ENCODE results near the gene SARS1. TPM values are rescaled to one million over a fixed set of nuclear protein-coding genes. Genes with fewer than 3 reads are reported as not detected.

Gene SARS1
- total RNA-seq, 1 donor from 2014 or later = 118 TPM

DNA sequence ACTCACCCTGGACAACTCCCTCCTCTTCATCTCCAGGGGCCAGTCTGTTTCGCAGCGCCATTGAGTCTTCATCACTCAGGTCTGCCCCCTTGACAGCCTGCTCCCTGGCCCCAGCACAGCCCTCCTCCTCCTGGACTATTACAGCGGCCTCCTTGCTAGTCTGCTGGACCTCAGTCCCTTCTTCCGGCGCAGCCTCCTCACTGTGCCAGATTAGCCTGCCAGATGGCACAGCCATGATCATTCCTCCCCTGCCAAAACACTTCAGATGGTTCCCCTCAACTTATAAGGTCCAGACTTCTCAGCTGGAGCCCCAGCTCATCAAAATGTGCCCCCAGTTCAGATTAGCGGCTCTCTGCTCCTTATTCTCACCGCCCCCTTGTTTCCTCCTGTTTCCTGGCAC lies 28.7 kb downstream of the SARS1 start:
- Histone ChIP-seq H3K27me3 (peaks cover under 1% of the 10 kb centered on the region), H4K20me1 (ENCODE audit: low read depth) (no peaks in the 10 kb centered on the region), H3K9ac (no peak overlapping the region), H3K27ac (no peak overlapping the region), H3K9me3 (ENCODE audit: low read depth) (no peaks in the 10 kb centered on the region), H2AFZ (replicated peaks) (no peak overlapping the region), H3K4me2 (no peak overlapping the region), H3K4me1 (peaks cover 46% of the 10 kb centered on the region), H3K79me2 (ENCODE audit: low read depth) (no peaks in the 10 kb centered on the region), H3F3A (ENCODE audit: low read depth) (peaks cover 47% of the 10 kb centered on the region), H3K36me3 (no peaks in the 10 kb centered on the region), H3K4me3 (no peak overlapping the region)
- Mint-ChIP-seq H3K4me3 (peak overlapping the region; percentile 51), H3K27ac (peak overlapping the region; percentile 18), H3K9me3 (no peaks in the 10 kb centered on the region), H3K27me3 (ENCODE audit: insufficient read depth, low read depth) (peaks cover 15% of the 10 kb centered on the region), H3K4me1 (peaks cover 36% of the 10 kb centered on the region), H3K36me3 (peaks cover 9% of the 10 kb centered on the region)
- no peak for DNase-seq (ENCODE audit: low spot score)
- TF ChIP-seq EZH2phosphoT487 (IDR thresholded peaks at IDR 0.05) = no peak
- TF ChIP-seq CTCF (IDR thresholded peaks at IDR 0.05) = no peak

DNA sequence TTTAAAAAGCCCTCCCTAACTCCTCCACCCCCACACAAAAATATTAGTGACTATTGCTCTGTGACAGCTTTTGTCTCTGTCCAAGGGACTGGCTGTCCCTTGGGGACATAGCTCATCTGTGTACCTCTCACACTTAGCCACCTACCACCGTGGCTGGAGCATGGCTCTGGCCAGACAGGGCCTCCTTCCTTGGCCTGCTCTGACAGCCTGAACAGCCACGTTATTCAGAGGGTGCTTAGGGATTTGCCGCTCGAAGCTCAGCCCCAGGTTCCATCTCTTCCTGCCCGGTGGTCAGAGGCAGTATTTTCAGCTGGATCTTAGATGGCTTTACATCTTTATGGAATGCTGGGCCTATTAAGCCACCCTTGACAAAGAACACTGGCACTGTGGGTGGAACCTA lies 29.5 kb downstream of the SARS1 start:
- TF ChIP-seq EZH2phosphoT487 (IDR thresholded peaks at IDR 0.05) (no peak), CTCF (IDR thresholded peaks at IDR 0.05) (no peak), EZH2 (IDR thresholded peaks at IDR 0.05) (no peak)
- H3K9me3 ChIP-seq (ENCODE audit: low read depth) = no peaks in the 10 kb centered on the region
- no peaks in the 10 kb centered on the region for H4K20me1 ChIP-seq (ENCODE audit: low read depth)
- H3K4me2 ChIP-seq = no peak overlapping the region
- Mint-ChIP-seq H3K36me3 (peaks cover 6% of the 10 kb centered on the region), H3K27ac (peak overlapping the region; percentile 93), H3K4me1 (peaks cover 36% of the 10 kb centered on the region), H3K4me3 (no peak overlapping the region), H3K27me3 (ENCODE audit: insufficient read depth, low read depth) (peaks cover 15% of the 10 kb centered on the region), H3K9me3 (no peaks in the 10 kb centered on the region)
- no peak for DNase-seq (ENCODE audit: low spot score)
- H3F3A ChIP-seq (ENCODE audit: low read depth) = peaks cover 39% of the 10 kb centered on the region
- H3K79me2 ChIP-seq (ENCODE audit: low read depth) = no peaks in the 10 kb centered on the region
- no peak overlapping the region for H3K4me3 ChIP-seq
- no peak overlapping the region for H2AFZ ChIP-seq (replicated peaks)
- H3K27me3 ChIP-seq = peaks cover 4% of the 10 kb centered on the region
- no peak overlapping the region for H3K9ac ChIP-seq
- peaks cover 38% of the 10 kb centered on the region for H3K4me1 ChIP-seq
- no peaks in the 10 kb centered on the region for H3K36me3 ChIP-seq
- H3K27ac ChIP-seq = no peak overlapping the region

- H3K4me1 ChIP-seq = peaks cover 36% of the 10 kb centered on the region
- peaks cover 15% of the 10 kb centered on the region for H3K27me3 Mint-ChIP-seq (ENCODE audit: insufficient read depth, low read depth)
- H3K36me3 ChIP-seq = no peaks in the 10 kb centered on the region
- no peak overlapping the region for H2AFZ ChIP-seq (replicated peaks)
- no peak overlapping the region for H3K27ac ChIP-seq
- DNase-seq (ENCODE audit: low spot score) = no peak
- no peaks in the 10 kb centered on the region for H3K9me3 Mint-ChIP-seq
- H3K79me2 ChIP-seq (ENCODE audit: low read depth) = no peaks in the 10 kb centered on the region
- TF ChIP-seq EZH2phosphoT487 (IDR thresholded peaks at IDR 0.05) (no peak), CTCF (IDR thresholded peaks at IDR 0.05) (no peak), EZH2 (IDR thresholded peaks at IDR 0.05) (no peak)
- no peak overlapping the region for H3K4me3 Mint-ChIP-seq
- H3K4me1 Mint-ChIP-seq = peaks cover 35% of the 10 kb centered on the region
- H3K27me3 ChIP-seq = peaks cover 4% of the 10 kb centered on the region
- peaks cover 38% of the 10 kb centered on the region for H3F3A ChIP-seq (ENCODE audit: low read depth)
- no peaks in the 10 kb centered on the region for H4K20me1 ChIP-seq (ENCODE audit: low read depth)
- H3K36me3 Mint-ChIP-seq = peaks cover 2% of the 10 kb centered on the region
- H3K4me2 ChIP-seq = no peak overlapping the region
- no peaks in the 10 kb centered on the region for H3K9me3 ChIP-seq (ENCODE audit: low read depth)
- no peak overlapping the region for H3K27ac Mint-ChIP-seq
- no peak overlapping the region for H3K4me3 ChIP-seq
- no peak overlapping the region for H3K9ac ChIP-seq
Observed at GRCh38 chr1:109243860-109244552, 30.3 kb downstream of the SARS1 start.

All from neural progenitor cell (in vitro differentiated cells).